Right atrium auricular region (tissue), 2 donors: Measurements from ENCODE around the gene EBI3. TPM values are rescaled to one million over a fixed set of nuclear protein-coding genes. Genes with fewer than 3 reads are reported as not detected.

Experiments used
- DNase-seq: peaks from one replicate; pipeline ENCODE4 v3.0.0-alpha.2; 2019; ENCODE audit warnings: low spot score
- H3K27ac ChIP-seq, 2 donors: fragments of 200-600 bp; sonication (generic); 1 replicate in 1 of 2; 2 replicates in 1 of 2; pipeline ENCODE4 v1.5.1; 2016 to 2019
- H3K27me3 ChIP-seq, 2 donors: fragments of 200-600 bp; sonication (generic); one replicate each; pipeline versions ENCODE4 v1.5.1 to v1.6.0; 2017 to 2019
- H3K36me3 ChIP-seq: fragments of 200-600 bp; sonication (generic); one replicate; pipeline ENCODE4 v1.5.1; 2016
- H3K4me1 ChIP-seq, 2 donors: fragments of 200-600 bp; sonication (generic); one replicate each; pipeline versions ENCODE4 v1.5.1 to v1.6.0; 2017 to 2019
- H3K4me3 ChIP-seq, 2 donors: fragments of 200-600 bp; sonication (generic); 1 replicate in 1 of 2; 2 replicates in 1 of 2; pipeline ENCODE4 v1.5.1; 2017 to 2019; ENCODE audit warnings: mild to moderate bottlenecking in 1 of 2, moderate library complexity in 1 of 2
- H3K9me3 ChIP-seq, 2 donors: fragments of 200-600 bp; sonication (generic); one replicate each; pipeline ENCODE4 v1.5.1; 2019
- total RNA-seq, 2 donors: library from RNA; depleted of rRNA; stranded (reverse); fragments of >200 nt; gene quantifications; one replicate each; pipeline ENCODE4 v1.1.0, GENCODE V29; 2016
- TF ChIP-seq, protein P1 (sequence below), 2 donors: fragments of 200-600 bp; sonication (generic); IDR thresholded peaks; one replicate each; pipeline ENCODE4 v1.5.1; 2019; ENCODE audit warnings: antibody characterized with exemption in 2 of 2

The EBI3 gene
- 1 to 10 TPM; 1.7 to 2.6 TPM for total RNA-seq

DNA sequence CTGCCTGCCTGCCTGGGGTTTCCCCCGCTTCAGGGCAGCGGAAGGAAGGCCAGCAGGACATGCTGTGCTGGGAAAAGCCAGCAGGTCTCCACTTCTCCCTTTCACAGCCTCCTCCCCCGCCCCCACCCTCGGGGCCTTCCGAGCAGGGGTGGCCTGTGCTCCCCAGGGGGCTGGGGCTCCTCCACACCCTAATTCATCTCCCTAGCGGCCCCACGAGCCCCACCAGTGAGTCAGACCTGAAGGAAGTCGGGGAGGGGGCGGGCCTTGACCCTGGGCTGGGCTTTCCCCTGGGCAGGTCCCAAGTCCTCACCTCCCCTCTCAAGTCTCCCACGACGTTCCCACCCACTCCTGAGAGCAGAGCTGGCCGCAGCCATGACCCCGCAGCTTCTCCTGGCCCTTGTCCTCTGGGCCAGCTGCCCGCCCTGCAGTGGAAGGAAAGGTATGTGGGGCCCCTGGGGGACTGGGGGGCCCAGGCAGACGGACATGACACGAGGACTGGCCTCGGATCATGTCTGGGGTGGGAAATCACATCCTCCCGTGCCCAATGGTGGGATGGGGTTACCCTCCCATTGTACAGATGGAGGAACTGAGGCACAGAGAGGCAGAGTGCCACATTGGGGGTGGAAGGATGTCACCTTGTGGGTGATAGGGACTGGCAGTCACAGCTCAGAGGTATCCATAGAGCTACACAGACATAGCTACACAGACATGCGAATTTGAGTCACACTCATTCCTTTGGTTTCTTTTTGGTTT lies at the start of gene EBI3:
Gene EBI3 (plus strand): TSS at position 345 of the 753 bp plus-strand sequence. CDS start 28 bp downstream, at position 373.
- Histone ChIP-seq H3K27me3 (peaks cover 0 to 3% of the 10 kb centered on the region in 2 donors), H3K4me3 (no peak within 1 kb of the TSS)
- no peak for DNase-seq

DNA sequence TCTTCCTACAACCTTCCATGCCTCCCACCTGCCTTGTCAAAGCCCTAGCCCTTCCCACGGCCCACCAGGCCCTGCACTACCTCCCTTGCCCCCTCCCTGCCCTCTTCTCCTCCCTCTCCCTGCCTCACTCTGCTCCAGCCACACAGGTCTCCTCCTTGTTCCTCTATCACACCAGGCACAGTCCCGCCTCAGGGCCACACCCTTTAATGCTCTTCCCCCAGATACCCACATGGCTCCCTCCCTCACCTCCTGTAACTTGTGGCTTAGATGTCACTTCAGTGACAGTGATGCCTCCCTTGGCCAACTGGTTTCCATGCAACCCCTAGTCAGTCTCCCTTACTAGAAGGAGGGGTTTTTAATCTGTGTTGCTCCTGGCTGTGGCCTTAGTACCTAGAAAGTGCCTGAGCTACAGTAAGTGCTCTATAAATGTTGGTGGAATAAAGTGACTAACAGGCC lies 48.2 kb upstream of the EBI3 start:
- H3K9me3 ChIP-seq = no peaks in the 10 kb centered on the region
- no peak for DNase-seq

More for the DNA sequence above, at the start of gene EBI3:
- Histone ChIP-seq H3K27ac (no peak within 1 kb of the TSS), H3K4me1 (peaks cover 0 to 6% of the 10 kb centered on the region in 2 donors), H3K9me3 (no peaks in the 10 kb centered on the region), H3K36me3 (no peaks in the 10 kb centered on the region)
- TF ChIP-seq, protein P1, sequence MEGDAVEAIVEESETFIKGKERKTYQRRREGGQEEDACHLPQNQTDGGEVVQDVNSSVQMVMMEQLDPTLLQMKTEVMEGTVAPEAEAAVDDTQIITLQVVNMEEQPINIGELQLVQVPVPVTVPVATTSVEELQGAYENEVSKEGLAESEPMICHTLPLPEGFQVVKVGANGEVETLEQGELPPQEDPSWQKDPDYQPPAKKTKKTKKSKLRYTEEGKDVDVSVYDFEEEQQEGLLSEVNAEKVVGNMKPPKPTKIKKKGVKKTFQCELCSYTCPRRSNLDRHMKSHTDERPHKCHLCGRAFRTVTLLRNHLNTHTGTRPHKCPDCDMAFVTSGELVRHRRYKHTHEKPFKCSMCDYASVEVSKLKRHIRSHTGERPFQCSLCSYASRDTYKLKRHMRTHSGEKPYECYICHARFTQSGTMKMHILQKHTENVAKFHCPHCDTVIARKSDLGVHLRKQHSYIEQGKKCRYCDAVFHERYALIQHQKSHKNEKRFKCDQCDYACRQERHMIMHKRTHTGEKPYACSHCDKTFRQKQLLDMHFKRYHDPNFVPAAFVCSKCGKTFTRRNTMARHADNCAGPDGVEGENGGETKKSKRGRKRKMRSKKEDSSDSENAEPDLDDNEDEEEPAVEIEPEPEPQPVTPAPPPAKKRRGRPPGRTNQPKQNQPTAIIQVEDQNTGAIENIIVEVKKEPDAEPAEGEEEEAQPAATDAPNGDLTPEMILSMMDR (IDR thresholded peaks at IDR 0.05) = no peak

DNA sequence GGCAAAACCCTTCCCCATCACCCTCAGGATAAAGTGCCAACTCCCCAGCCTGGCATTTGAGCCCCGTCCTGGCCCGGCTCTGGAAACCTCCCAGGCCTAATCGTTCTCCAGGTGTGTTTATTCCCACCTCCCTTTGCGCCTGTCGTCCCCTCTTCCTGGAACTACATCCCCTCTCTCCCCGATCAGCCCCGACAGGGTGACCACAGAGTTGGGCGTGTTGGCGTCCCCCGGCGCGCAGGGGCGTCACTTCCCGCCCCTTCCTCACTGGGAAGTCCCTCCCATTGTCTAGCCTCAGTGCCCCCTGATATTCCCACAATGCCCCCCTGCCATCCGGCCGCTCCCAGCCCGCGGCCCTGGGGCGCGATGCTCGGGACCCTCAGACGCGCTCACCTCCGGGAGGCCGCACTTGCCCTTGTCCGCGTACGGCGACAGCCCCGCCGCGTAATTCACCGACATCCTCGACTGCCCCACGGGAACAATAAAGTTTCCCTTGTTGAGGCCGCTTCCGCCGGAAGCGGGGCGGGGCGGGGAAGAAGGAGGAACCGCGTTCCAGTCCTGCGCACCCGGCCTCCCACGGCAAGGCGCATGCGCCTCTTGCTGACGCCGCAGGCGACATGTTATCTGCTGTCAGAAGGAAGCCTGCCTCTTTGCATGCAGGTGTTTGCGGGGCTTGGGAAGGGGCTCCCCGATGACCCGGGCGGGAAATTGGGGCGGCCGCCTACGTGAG lies 47.1 kb upstream of the EBI3 start, which contains the start of the genes ANKRD24 and SIRT6:
Gene ANKRD24 (plus strand): TSS at position 606 of the 727 bp plus-strand sequence. CDS start 3,737 bp downstream, outside the sequence.
Gene SIRT6 (minus strand): TSS at position 480 of the 727 bp plus-strand sequence. CDS start 24 bp downstream, at position 456.
- no peaks in the 10 kb centered on the region for H3K36me3 ChIP-seq
- H3K4me1 ChIP-seq = peaks cover 0 to 21% of the 10 kb centered on the region in 2 donors
- peak within 1 kb of the TSS; percentile 83 to 87 for H3K27ac ChIP-seq
- H3K27me3 ChIP-seq = no peaks in the 10 kb centered on the region
- DNase-seq = peak; percentile 96
- H3K9me3 ChIP-seq = no peaks in the 10 kb centered on the region
- H3K4me3 ChIP-seq = peak within 1 kb of the TSS; percentile 84 to 99
- TF ChIP-seq, protein P1 (IDR thresholded peaks at IDR 0.05) = no peak

More for the DNA sequence above, 48.2 kb upstream of the EBI3 start:
- Histone ChIP-seq H3K27me3 (no peaks in the 10 kb centered on the region), H3K27ac (no peak overlapping the region), H3K4me3 (no peak overlapping the region), H3K36me3 (no peaks in the 10 kb centered on the region), H3K4me1 (peaks cover 0 to 21% of the 10 kb centered on the region in 2 donors)
- TF ChIP-seq, protein P1 (IDR thresholded peaks at IDR 0.05) = no peak

DNA sequence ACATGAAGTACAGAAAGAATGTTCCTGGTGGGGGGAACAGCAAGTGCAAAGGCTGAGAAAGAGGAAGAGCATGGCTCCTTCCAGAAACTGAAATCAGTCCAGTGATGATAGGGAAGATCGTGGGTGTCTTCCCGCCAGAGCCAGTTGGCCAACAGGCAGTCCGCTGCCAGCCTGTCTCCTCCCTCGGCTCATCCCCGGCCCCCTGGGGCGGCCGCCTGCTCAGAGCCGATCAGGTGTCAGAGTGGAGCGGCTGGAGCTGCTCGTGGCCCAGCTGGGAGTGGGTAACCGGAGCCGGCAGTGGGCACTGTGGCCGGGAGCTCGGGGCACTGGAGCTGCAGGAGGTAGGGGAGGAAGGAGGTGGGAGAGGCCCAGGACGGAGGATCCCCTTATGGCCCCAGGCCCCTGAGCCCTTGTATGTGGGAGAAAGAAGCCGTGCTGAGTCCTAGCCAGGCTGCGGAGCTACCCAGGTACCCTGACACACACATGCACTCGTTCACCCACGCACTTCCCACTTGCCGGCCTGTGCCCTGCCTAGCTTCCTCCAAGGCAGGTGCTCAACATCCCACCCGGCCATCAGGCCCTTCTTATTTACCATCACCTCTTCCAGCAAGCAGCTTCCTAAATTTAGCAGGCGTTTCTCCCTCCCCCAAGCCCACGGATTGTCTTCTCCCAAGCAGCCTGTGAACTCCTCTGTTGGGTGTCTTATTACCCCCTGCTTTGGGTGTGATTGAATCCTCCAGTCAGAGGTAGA lies 45.2 kb upstream of the EBI3 start:
- Histone ChIP-seq H3K27ac (no peak overlapping the region), H3K4me1 (peaks cover 0 to 21% of the 10 kb centered on the region in 2 donors), H3K36me3 (no peaks in the 10 kb centered on the region), H3K4me3 (no peak overlapping the region), H3K27me3 (no peaks in the 10 kb centered on the region), H3K9me3 (no peaks in the 10 kb centered on the region)
- no peak for DNase-seq
- TF ChIP-seq, protein P1 (IDR thresholded peaks at IDR 0.05) = no peak

DNA sequence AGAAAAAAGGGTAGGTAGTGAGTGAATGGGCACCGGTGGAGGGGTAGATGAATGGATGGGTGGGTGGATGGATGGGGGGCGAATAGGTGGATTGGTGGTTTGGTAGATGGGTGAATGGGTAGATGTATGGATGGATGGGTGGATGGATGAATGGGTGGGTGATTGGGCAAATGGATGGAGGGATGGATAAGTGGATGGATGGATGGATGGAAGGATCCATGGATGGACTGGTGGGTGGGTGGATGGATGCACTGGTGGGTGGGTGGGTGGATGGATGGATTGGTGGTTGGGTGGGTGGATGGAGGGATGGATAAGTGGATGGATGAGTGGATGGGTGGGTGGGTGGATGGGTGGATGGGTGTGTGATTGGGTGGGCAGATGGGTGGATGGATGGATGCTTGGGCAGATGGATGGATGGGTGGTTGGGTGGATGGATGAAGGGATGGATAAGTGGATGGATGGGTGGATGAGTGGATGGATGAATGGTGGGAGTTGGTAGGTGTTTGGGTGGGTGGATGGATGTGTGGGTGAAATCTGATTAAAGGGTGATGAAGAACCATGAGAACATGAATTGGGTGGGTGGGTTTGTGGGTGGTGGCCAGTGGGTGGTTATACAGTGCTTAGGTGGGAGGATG lies 44.5 kb upstream of the EBI3 start:
- Histone ChIP-seq H3K9me3 (no peaks in the 10 kb centered on the region), H3K4me1 (peaks cover 0 to 21% of the 10 kb centered on the region in 2 donors), H3K27ac (no peak overlapping the region), H3K4me3 (no peak overlapping the region), H3K36me3 (no peaks in the 10 kb centered on the region), H3K27me3 (no peaks in the 10 kb centered on the region)
- DNase-seq = no peak
- TF ChIP-seq, protein P1 (IDR thresholded peaks at IDR 0.05) = no peak
